BJ (cell line): Measurements from ENCODE around the gene CTNS. TPM values are rescaled to one million over a fixed set of nuclear protein-coding genes. Genes with fewer than 3 reads are reported as not detected.

Experiments
- CTCF ChIA-PET: fragments of 350-600 bp; formaldehyde crosslinking; extraction: SDS; loops from one replicate; lab custom pipeline; 2021; ENCODE audit warnings: antibody characterized with exemption, inconsistent platforms; lab: Yijun Ruan, JAX
- POLR2A ChIA-PET: fragments of 300-600 bp; sonication (Branson Sonifier 250); formaldehyde crosslinking; extraction: SDS; loops from one replicate; lab custom pipeline; 2021; ENCODE audit warnings: antibody characterized with exemption; lab: Charles Lee
- DNase-seq: peaks from one replicate; pipeline ENCODE4 v3.0.0-alpha.2; 2011; ENCODE audit warnings: low read depth
- H3K27me3 ChIP-seq: 2 replicates; pipeline ENCODE4 v1.6.0; 2011; ENCODE audit warnings: low read length; ENCODE audit not compliant: control insufficient read depth, insufficient read depth
- H3K36me3 ChIP-seq: 2 replicates; pipeline ENCODE4 v1.5.1; 2011; ENCODE audit warnings: low read length; ENCODE audit not compliant: control insufficient read depth, insufficient read depth
- H3K4me3 ChIP-seq: 2 replicates; pipeline ENCODE4 v1.5.1; 2011; ENCODE audit warnings: low read depth, mild to moderate bottlenecking, control low read depth, low read length
- polyA plus RNA-seq: library from polyadenylated mRNA; depleted of rRNA; stranded (reverse); fragments of >200 nt; gene quantifications from 2 replicates; pipeline ENCODE4 v1.2.3, GENCODE V29; 2011
- TF ChIP-seq, protein P1 (sequence below): IDR thresholded peaks from 2 replicates; pipeline ENCODE4 v1.5.1; 2011; ENCODE audit warnings: low read depth, mild to moderate bottlenecking, control low read depth, inconsistent platforms, low read length, moderate library complexity; ENCODE audit not compliant: insufficient read depth

CTNS gene
- polyA plus RNA-seq, 1 experiment: 5.0 TPM

DNA sequence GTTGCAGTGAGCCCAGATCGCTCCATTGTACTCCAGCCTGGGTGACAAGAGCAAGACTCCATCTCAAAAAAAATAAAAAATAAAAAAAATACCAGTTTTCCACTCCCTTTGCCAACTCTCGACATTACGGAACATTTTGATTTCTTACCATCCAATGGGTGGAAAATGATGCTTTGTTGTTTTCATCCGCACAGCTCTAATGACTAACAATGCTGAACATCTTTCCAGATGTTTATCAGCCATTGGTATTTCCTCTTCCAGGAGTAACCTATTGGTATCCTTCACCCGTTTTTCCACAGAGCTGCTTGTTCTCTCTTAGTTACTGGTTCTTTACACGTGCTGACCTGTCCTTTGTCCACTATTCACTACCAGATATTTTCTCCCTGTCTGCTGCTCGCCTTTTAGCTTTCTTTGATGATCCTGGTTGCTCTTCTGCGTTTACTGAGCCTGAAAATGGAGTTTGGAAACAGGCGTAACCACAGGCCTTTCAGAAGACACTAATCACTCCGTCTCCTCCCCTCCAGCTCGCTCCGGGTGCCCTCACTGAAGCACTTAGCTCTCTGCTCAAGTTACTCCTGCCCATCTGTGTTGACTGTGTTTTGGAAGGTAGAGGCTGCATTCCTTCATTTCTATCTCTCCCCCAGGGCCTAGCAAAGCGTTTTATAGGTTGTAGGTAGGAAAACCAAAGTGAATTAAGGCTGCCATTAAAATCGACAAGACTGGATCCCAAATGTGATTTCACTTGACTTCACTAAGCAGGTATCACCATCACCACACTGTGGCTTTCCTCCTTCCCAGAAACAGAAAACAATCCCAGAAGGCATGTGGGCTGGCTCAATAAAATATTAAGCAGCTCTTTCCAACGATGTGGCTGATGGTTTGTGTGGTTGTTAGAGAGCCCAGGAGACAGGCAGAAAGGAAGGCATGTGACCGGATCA lies 9.5 kb upstream of the CTNS start:
- TF ChIP-seq, protein P1, sequence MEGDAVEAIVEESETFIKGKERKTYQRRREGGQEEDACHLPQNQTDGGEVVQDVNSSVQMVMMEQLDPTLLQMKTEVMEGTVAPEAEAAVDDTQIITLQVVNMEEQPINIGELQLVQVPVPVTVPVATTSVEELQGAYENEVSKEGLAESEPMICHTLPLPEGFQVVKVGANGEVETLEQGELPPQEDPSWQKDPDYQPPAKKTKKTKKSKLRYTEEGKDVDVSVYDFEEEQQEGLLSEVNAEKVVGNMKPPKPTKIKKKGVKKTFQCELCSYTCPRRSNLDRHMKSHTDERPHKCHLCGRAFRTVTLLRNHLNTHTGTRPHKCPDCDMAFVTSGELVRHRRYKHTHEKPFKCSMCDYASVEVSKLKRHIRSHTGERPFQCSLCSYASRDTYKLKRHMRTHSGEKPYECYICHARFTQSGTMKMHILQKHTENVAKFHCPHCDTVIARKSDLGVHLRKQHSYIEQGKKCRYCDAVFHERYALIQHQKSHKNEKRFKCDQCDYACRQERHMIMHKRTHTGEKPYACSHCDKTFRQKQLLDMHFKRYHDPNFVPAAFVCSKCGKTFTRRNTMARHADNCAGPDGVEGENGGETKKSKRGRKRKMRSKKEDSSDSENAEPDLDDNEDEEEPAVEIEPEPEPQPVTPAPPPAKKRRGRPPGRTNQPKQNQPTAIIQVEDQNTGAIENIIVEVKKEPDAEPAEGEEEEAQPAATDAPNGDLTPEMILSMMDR: no peak
- ChIA-PET POLR2A (no interaction called here), CTCF (interaction anchor here (0.6 to 2.5 kb wide), 4 partner anchors 12 to 91 kb away, joined by 3 to 6 read pairs (median 4); no protein-coding TSS in a partner anchor)
- DNase-seq: no peak
- Histone ChIP-seq H3K36me3 (peaks cover 14% of the 10 kb centered on the region), H3K4me3 (no peak overlapping the region), H3K27me3 (no peaks in the 10 kb centered on the region)

DNA sequence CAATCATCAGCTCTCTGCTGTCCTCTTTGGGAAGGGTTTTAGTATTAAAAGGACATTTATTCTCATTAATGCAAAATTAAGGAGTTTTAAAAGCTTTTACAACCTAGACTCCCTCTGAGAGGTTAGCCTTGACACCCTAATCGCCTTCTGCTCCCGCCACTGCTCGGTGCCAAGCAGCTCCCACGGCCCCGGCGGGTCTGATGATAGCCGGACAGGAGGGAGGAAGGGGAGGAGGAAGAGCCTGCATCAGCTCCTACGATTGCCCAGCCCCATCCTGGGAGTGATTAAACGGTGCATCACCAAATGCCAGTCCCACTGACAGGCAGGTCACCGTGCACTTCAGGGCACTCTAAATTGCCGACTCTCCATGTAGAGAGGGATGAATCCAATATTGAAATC lies 8.8 kb upstream of the CTNS start:
- H3K36me3 ChIP-seq: peaks cover 14% of the 10 kb centered on the region
- POLR2A ChIA-PET: no interaction called here
- H3K4me3 ChIP-seq: no peak overlapping the region
- CTCF ChIA-PET: interaction anchor here (1.0 to 2.5 kb wide), 2 partner anchors 26 to 92 kb away, joined by 4 to 5 read pairs; no protein-coding TSS in a partner anchor
- no peaks in the 10 kb centered on the region for H3K27me3 ChIP-seq
- TF ChIP-seq, protein P1: no peak
- no peak for DNase-seq

DNA sequence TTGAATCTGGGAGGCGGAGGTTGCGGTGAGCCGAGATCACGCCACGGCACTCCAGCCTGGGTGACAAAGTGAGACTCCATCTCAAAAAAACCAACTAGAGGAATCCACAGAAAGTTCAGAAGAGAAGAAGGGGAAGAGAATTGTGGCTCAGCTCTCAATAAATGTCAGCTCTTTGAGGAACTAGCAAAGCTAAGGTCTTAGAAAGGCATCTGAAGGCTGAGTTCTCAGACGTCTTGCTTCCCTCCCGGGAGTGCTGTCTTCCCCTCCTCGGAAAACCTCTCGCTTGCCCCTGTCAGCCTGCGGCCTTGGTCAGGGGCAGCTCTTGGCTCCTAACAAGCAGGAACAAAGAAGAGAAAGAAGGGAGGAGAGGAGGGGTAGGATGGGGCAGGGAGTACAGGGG lies 5.8 kb upstream of the CTNS start:
- no peak for DNase-seq
- Histone ChIP-seq H3K36me3 (peaks cover 3% of the 10 kb centered on the region; the same call in 1 of the 2 replicates), H3K4me3 (no peak overlapping the region), H3K27me3 (no peaks in the 10 kb centered on the region)
- TF ChIP-seq, protein P1: no peak
- ChIA-PET POLR2A (no interaction called here), CTCF (no interaction called here)

DNA sequence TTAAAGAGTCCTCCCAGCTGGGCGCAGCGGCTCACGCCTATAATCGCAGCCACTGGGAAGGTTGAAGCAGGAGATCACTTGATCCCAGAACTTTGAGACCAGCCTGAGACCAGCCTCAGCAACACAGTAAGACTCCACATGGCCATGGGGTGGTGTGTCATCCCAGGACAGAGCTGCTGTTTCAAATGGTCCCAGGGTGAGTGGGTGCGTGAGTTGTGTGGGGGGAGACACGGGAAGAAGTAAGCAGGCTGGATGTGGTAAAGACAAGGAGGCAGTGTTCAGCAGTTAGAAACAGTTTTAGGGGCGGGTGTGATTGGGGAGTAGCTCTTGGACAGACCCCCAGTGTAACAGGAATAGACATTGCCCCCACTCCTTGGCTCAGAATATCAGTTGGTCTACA lies 4.3 kb upstream of the CTNS start:
- CTCF ChIA-PET: no interaction called here
- TF ChIP-seq, protein P1: no peak
- H3K27me3 ChIP-seq: no peaks in the 10 kb centered on the region
- no peak for DNase-seq
- no peak overlapping the region for H3K4me3 ChIP-seq
- POLR2A ChIA-PET: no interaction called here
- peaks cover 3% of the 10 kb centered on the region; the same call in 1 of the 2 replicates for H3K36me3 ChIP-seq

DNA sequence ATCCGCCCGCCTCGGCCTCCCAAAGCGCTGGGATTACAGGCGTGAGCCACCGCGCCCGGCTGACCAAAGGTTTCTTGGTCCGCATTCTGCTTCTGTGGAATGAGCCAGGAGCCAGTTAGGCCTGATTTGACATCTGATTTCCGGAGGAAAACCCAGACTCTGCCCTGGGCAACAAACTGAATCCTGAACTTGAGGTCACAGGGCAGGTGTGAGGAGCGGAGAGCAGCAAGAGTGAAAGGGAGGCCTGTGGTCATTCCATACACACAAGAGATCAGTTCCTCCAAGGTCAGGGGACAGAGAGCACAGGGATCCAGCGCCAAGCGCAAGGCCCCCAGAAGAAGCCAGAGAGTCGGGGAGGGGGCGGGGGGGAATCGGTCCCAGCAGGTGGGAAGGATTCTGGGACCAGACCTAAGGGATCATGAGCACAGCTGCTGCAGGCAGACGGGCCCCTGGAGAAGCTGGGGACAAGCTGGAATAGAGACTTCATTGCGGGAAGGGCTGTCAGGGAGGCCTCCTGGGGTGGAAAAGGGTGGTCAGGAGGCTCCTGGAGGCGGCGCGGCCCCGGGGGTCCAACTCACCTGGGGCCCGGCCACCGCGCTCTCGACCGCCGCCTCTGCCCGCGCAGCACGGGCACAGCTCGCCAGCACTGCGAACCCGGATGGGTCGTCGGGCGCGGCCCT lies 946 bp upstream of the CTNS start:
- POLR2A ChIA-PET: no interaction called here
- CTCF ChIA-PET: interaction anchor here (1.1 to 1.3 kb wide), 2 partner anchors 12 to 587 kb away, joined by 4 to 5 read pairs; no protein-coding TSS in a partner anchor
- TF ChIP-seq, protein P1: 0 out of 2 replicates have a peak, but pooled peaks have one; percentile 3
- DNase-seq: no peak
- peak overlapping the region; percentile 96 for H3K4me3 ChIP-seq
- H3K36me3 ChIP-seq: no peaks in the 10 kb centered on the region
- no peaks in the 10 kb centered on the region for H3K27me3 ChIP-seq
